HS-5 (cell line): ENCODE data around the gene ABHD16B.
"Not testable (repeated sequence)": the region's sequence is repeated elsewhere in the genome, so short reads cannot be mapped to it uniquely, and the experiment has no call there.

Source experiments
- DNase-seq: peaks from one replicate; pipeline ENCODE4 v3.0.0-alpha.2; 2012; ENCODE audit warnings: low read depth

The ABHD16B gene

DNA sequence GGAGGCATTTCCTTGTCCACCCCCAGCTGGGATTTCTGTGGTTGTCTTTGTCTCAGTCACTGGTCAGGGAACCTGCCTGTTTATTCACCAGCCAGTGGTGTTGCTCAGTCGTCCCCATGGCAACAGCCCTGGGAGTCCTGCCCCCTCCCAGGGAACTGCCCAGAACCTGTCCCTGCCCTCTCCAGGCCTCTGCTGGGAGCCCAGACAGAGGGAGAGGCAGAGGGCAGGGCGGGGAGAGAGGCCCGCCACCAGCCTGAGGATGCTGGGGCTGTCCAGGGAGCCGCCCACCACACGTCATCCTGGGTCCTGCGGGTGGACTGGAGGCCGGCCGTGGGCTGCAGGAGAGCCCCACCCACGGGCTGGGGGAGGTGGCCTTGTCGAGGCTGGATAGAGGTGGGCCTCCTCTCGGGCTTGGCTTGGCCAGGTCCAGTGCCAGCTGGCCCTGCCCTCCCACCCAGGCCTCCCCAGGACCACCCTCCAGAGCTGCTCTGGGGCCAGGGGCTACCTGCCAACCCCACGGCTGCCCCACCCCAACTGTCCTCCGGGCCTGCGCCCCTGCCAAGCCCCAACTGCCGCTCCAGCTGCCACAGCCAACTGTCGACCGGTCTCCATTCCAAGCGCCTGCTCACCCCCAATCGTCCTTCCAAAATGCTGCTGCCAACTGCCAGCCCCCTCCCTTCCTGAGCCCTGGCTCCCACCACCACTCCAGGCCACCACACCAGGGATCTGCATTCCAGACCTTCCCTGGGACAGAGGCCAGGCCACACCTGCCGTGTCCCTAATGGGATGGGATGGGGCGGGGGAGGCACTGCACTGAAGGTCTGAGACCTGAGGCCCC is 26.1 kb upstream of the ABHD16B start:
- DNase-seq: peak; percentile 69

DNA sequence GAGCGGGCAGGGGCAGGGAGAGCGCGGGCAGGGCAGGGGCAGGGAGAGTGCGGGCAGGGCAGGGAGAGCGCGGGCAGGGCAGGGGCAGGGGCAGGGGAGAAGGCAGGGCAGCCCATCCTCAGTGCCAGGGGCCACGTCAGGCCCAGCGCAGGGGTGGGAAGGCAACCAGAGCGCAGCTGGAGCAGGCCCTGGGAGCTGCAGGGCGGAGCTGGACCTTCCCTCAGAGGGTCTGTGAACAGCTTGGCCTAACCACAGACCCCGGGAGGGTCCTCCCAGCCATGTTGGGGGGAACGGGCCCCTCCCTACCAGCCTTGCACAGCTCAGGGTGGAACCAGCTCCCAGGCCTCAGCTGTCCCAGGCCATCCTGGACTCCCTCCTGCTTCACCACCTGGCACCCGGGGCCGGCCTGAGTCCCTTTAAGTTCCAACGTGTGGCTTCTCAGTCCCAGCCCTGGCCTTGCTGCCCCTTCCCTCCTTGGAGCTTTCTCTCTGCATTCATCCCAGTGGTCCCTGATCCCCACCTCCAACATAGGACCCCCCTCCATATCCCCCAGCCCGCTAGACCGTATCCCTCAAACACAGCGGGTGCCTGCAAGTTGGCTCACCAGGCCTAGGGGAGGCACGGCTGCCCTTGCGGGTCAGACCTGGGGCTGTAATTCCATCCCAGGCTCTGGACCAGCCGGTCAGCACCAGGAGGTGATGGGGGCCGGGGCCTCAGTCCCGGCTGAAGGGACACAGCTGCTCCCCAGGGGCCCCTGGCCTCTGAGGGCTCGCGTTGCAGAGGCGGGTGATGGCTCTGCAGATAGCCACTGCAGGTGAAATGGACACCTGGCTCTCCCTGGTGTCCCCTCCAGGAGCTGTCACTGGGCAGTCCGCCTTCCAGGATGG is 24.6 kb upstream of the ABHD16B start:
- no peak for DNase-seq

DNA sequence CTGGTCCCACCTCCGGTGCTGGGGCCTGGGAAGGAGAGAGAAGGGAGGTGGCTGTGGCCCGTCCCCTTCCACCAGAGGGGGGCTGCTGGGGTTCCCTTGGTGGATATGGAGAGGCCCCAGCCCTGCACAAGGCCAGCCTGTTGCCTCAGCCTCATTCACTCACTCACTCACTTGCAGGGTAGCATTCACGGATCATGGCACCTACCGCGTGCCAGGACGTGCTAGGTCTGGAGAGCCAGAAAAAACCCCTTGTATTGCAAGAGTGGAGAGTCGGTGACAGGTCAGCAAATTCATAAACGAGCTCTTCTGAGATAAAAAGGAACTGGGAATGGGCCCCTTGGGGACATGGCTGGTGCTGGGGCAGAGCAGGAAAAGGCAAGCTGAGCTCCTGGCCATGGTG is 23.8 kb upstream of the ABHD16B start:
- DNase-seq: no peak

DNA sequence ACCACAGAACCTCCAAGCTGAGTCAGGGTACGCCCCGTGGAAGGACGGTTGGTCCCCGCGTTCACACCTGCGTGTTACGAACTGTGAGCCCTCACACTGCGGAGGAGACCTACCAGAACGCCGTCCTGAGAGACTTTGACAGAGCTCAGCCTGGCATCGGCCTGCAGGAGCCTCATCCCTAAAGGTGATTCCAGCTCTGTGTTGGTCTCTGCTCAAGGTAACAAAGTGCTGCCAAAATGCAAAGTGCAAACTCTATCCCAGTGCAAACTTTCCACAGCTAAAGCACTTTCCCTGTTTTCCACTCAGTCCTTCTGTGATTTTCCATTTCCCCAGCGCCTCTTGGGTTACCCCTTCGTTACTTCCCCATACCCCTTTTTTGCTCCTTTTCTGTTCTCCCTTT is 21.7 kb upstream of the ABHD16B start:
- no peak for DNase-seq

DNA sequence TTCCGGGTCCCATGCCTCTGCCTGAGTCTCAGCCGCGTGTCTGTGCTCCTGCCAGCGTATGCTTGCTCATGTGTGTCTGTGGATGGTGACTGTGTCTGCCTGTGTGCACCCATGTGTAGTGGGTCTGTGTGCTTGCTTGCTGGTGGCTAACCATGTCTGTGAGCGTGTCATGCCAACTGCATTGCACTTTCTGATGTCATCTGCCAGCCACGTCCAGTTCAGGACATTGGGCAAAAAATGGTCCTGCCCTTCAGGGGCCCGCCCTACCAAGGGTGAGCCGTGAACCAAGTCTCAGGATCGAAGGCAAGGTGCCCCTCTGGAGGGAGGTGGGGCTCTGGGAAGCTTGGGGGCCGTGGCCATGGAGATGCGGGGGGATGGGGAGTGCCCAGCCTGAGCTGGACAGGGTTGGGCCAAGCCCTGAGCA is 20.9 kb upstream of the ABHD16B start:
- DNase-seq: no peak

DNA sequence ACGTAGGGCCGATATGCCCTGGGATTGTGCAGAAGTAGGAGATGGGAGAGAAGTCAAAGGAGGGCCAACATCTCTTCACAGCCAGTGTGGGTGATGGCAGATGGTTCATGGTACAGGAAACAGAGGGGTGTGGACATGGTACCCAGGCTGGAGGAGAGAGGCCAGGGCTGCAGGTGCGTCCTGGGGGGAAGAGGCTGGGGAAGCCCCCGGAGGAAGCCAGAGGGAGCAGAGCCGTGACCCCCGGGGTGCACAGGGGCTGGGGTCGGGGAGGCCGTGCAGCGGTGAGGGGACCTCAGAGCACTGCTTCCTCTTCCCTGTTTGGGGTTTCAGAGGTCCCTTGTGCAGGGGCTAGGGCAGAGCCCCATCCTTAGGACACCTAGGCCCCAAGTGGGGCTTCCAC is 19.0 kb upstream of the ABHD16B start:
- no peak for DNase-seq

DNA sequence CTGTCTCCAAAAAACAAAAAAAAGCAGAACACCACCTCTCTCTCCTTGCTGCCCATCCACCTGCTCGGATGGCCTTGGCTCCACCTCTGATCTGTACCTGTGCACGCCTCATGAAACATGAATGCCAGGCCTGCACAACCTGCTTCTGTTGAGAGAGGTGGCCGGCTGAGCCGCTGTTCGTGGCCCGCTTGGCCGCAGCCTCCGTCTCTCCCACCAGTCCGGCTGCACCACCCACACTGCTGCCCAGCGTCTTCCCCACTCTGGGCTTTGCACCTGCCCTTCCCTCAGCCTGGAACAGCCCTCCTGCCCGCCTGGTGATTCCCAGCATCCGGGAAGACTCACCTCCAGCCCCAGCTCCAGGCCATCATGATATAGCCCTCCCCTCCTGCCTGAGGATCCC is 18.1 kb upstream of the ABHD16B start:
- DNase-seq: no peak

DNA sequence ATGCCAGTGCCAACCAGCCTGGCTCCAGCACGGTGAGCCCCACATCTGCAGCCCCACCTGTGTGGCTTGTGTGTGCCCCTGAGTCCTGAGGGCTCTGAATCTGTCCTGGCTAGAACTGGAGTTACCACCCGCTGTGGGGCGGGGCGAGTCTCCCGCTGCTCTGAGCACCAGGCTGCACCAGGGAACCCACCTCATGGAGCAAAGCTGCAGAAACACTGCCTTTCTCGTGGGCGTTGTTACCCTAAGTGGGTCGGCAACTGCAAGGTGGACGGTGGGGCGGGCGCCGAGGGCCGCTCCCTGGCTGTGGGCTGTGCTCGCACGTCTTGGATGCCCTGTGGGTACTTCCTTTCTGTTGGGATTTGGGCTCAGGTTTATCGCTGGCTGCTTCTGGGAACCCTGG is 17.5 kb upstream of the ABHD16B start:
- DNase-seq: no peak

DNA sequence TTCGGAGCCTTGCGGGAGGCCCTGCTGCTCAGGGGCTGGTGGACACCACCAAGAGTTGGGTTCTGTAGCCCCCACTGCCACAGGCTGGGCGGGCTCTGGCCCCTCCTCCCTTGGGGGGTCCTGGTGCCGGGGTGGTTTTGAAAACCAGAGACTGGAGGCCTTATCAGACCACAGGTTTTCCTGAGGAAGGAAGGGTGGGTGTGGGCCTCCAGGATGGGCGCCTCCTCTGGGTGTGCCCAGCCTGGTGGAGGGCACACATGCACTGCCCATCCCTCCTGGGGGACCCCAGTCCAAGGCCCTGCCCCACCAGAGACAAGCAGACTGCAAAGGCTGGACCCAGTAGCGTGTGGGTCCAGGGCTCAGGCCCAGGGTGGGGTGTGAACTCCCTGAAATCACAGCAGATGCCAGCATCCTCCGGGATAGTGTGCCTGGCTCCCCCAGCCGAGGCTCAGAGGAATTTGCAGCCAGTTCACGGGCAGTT is 16.7 kb upstream of the ABHD16B start:
- no peak for DNase-seq

DNA sequence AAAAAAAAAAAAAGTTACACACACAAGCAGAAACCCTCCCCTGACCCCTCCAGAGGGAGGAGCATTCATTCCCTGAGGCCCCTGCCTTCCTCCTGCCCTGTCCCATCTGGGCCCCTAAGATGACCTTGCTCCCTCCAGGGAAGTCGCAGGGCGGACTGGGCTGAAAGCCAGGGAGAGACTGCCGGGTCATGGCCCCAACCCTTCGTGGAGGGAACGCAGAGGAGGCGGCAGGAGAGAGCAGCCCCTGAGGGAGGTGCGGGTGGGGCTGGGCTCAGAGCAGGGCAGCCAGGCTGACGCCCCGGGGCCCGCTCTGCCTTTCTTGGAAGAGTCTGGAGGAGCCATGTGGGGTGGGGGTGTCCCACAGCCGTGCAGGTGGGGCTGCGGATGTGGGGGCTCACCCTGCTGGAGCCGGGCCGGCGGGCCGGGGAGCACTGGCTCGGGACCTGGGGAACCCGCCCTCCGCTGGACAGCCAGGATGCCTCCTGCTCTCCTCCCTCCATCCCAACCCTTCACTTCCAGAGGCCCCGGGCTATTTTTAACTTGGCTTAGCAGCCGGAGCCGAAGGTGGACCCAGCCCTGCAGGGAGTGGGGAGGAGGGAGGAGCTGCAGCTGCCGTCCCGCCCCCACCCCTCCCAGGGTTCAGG is 15.0 kb upstream of the ABHD16B start:
- no peak for DNase-seq

DNA sequence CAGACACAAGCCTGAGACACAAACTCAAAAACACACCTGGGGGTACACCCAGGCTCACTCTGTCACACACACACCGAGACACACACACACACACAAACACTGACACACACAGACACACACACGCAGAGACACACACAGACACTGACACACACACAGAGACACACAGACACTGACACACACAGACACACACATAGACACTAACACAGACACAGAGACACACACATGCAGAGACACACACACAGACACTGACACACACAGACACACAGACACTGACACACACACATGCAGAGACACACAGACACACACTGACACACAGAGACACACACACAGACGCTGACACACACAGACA is 14.4 kb upstream of the ABHD16B start:
- DNase-seq: no peak

DNA sequence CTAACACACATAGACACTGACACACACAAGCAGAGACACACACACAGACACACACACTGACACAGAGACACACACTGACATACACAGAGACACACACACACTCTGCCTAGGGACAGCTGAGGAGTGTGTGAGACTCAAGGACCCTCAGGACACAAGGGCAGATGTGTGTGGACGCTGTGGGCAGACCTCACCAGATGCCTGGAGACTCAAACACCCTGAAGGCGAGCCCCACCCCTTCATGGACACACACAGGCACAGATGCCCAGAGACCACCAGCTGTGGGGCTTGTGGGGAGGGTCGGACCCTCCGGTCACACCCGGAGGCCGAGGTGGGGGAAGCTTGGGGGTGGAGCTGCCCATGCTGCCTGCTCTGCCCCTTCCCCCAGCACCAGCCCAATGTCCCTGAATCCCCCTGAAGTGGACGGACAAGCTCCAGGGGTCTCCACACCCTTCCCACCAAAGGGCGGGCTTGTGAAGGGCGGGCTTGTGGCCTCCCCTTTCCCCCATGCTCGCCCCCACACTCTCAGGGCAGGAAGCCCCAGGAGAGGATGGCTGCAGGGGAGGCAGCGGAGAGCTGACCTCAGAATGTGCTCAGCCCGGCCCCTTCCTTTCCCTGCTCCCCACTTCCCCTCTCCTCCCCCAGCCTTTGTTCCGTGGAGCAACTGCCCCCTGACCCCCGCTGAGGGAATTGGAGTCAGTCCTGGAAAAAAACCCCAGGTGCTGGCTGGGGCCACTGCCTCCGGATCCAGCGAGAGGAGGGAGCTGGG is 13.9 kb upstream of the ABHD16B start:
- DNase-seq: no peak

DNA sequence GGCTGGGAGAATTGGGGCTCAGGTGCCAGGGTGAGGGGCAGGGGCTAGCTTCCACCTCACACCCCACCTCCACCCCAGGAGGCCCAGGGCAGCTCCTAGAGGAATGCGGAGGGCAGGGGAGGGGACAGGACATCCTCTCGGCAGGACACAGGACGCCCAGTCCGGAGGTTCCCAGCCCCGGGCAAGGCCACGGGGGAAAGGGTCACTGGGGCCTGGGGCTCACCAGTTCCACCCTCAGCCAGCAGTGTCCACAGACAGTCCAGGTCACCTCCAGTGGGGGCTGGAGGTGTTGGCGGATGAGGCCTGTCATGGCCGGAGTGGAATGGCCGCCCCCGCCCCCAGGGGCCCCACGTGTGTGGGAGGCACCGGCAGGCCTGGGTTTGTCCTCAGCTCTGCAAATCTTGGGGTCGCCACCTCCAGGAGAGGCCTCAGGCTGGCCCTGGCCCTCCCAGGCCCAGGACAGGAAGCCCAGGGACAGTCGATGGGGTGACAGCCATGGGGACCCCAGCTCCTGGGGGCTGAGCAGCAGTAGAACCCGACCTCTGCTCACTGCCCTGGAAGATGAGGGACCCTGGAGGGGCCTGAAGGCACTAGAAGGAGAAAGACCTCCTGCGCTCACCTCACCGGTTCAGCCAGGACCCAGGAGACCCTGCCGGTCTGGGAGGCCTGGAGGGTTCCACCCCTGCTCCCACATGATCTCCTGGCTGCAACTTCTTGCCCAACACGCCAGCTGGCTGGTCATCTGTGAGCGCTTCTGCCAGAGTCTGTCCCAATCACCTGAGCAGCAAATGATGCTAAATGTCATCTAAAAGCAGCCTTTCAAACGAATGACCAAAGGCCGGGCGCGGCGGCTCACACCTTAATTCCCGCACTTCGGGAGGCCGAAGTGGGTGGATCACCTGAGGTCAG is 13.0 kb upstream of the ABHD16B start:
- no peak for DNase-seq

DNA sequence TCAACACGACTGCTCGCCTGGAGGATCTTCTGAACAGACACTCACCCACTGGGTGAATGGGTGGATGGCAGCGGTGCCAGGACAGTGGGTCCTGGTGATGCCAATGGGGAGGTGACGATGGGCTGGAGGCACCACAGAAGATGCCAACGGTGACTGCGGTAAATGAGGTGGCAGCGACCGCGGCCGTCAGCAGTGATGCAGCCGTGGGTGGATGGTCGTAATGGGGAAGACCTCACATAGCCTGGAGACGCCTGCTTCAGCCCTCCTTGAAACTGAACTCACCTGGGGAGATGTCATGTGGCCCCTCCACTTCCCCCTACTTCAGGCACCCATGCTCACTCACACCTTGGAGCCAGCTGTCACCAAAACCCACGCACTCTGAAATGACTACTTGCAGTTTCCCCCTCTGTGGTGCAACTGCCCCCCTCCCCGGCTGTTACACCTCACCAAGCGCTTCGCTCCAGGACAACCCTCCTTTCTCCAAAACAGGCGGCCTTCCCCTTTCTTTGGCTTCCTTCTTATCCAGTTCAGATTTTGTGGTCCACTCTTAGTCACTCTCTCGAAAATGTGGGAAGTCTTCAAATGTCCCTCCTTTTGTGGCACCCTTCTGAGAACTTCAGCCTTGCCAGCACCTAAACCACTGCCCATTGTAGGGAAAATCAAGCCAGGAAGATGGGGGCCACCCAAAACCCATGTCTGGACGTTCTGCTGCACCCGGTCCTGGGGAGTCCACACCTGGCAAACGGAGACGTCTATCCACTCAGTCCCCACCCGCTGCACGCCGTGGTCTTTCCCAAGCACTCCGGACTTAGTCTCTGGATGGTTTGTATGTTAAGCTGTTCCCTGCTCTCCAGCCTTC is 10.4 kb upstream of the ABHD16B start:
- DNase-seq: no peak

DNA sequence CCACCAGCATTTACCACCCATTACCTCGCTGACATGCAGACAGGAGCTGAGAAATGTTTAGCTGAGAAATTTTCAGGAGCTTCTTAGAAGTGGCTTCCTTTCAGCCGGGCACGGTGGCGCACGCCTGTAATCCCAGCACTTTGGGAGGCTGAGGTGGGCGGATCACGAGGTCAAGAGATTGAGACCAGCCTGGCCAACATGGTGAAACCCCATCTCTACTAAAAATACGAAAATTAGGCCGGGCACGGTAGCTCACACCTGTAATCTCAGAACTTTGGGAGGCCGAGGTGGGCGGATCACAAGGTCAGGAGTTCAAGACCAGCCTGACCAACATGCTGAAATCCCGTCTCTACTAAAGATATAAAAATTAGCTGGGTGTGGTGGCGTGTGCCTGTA is 9.8 kb upstream of the ABHD16B start:
- not testable (repeated sequence) for DNase-seq

DNA sequence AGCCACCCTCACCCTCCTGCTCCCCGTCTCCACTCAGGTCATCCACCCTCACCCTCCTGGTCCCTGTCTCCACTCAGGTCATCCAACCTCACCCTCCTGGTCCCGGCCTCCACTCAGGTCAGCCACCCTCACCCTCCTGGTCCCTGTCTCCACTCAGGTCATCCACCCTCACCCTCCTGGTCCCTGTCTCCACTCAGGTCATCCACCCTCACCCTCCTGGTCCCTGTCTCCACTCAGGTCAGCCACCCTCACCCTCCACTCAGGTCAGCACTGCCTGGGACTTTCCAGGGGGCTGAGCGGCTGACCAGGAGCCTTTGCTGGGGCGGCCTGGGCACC is 7.6 kb upstream of the ABHD16B start:
- not testable (repeated sequence) for DNase-seq

DNA sequence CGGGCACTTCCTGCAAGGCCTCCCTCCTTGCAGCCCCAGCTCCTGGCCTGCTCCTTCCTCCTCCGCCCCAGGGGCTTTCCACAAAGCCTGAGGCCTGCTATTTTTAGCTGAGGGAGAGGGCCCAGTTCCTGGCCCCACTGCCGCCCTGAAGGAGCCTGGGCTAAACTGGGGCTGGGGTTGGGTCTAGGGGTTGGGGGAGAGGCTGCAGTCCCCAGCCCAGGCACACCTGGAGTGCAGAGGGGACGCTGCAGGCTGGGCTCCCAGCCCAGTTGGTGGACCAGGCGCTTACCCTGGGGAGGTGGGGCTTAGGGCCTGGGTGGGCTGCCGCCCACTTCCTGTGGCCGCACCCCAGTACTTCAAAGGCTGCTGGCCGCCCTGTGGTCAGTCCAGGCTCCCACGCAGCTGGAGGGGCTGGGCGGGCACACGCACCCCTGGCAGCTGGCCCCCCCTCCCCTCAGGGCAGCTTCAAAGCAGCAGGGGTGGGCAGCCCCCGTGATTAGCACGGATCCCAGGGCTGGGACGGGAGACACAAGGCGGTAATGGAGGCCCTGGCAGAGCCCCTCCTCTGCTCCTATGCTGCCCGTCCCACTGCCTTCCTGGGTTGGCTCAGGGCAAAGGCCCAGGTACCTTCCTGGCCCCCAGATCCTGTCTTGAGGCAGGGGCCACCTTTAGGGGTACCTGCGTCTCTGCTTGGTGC is 7.1 kb upstream of the ABHD16B start:
- no peak for DNase-seq

DNA sequence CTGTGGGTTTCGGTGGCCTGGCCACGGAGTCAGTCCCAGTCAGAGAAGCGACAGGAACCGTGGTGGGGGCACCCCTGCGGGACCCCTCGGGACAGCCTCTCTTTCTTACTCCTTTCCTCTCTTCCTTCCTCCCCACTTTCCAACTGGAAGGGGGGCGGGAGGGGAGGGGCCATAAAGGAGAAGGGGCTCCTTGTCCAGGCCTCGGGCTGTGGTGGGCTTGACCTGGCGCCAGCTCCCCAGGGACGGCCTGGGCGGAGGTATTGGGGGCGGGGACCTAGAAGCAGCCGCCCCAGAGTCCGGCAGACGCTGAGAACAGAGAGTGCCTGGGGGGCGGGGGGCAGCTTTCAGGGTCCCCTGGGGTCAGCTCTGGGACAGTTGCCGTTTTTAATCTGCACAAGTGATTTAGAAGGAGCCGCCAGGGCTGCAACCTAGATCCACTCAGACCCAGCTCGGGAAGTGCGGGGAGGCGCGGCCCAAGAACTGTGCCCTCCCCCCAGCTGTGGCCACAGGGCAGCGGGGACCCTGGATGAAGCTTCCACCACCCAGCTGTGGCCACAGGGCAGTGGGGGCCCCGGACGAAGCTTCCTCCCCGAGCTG is 6.4 kb upstream of the ABHD16B start:
- no peak for DNase-seq
